Panc1 (cell line): ENCODE results near the gene WHRN.

Experiments
- CTCF ChIP-seq: fragments of 450-650 bp; IDR thresholded peaks from 2 replicates; pipeline ENCODE4 v1.5.1; 2017; ENCODE audit warnings: mild to moderate bottlenecking
- POLR2AphosphoS5 ChIP-seq: IDR thresholded peaks from 2 replicates; pipeline ENCODE4 v1.6.1; 2012; ENCODE audit warnings: mild to moderate bottlenecking, low read depth, low read length, moderate library complexity
- REST ChIP-seq, 2 experiments: IDR thresholded peaks; 2 replicates each; pipeline ENCODE4 v1.6.1; 2011 to 2012; ENCODE audit warnings: low read depth in 2 of 2, control low read depth in 1 of 2, low read length in 1 of 2, mild to moderate bottlenecking in 1 of 2, moderate library complexity in 1 of 2; ENCODE audit not compliant: insufficient read depth in 1 of 2
- SIN3A ChIP-seq: IDR thresholded peaks from 2 replicates; pipeline ENCODE4 v1.6.1; 2012; ENCODE audit warnings: low read depth, mild to moderate bottlenecking, low read length, moderate library complexity, borderline replicate concordance; ENCODE audit not compliant: insufficient read depth
- TCF7L2 ChIP-seq: IDR thresholded peaks from 2 replicates; pipeline ENCODE4 v1.6.1; 2011; ENCODE audit warnings: mild to moderate bottlenecking, low read depth, low read length, inconsistent platforms

- no peak for TF ChIP-seq CTCF
- no peak for TF ChIP-seq POLR2AphosphoS5
- no peak for TF ChIP-seq SIN3A
- TF ChIP-seq TCF7L2: no peak
- TF ChIP-seq REST (IDR thresholded peaks at IDR 0.05; ENCODE audit: insufficient read depth in 1 of 2, low read depth in 2 of 2, low read length in 1 of 2): no peak
Observed at GRCh38 chr9:114522847-114523246, 17.6 kb upstream of the WHRN start.
